GM12878 (cell line): Measurements from ENCODE around the gene ADGRV1. TPM values are rescaled to one million over a fixed set of nuclear protein-coding genes. Genes with fewer than 3 reads are reported as not detected.

Source experiments
- ATAC-seq: fragments of 200-7000 bp; cut with Tn5 transposase; 3 replicates; pipeline ENCODE4 v1.9.1; 2020; ENCODE audit warnings: mild to moderate bottlenecking, moderate library complexity
- BruUV-seq: library from RNA; stranded (reverse); fragments of 400-500 nt; replicated peaks from 2 replicates; lab custom pipeline; 2021; lab: Mats Ljungman, UMichigan
- CTCF ChIA-PET: fragments of 300-600 bp; sonication (Branson Sonifier 250); formaldehyde crosslinking; extraction: SDS; loops from one replicate; lab custom pipeline; 2021; ENCODE audit warnings: inconsistent platforms; lab: Yijun Ruan, JAX
- POLR2A ChIA-PET: fragments of 350-600 bp; formaldehyde crosslinking; extraction: SDS; loops from one replicate; lab custom pipeline; 2021; ENCODE audit warnings: inconsistent platforms; lab: Charles Lee
- RAD21 ChIA-PET: fragments of 300-600 bp; sonication (Branson Sonifier 250); formaldehyde crosslinking; loops from one replicate; lab custom pipeline; 2023; ENCODE audit warnings: antibody characterized with exemption; ENCODE audit not compliant: unreplicated experiment; lab: Charles Lee
- SMC1A ChIA-PET: fragments of 300-600 bp; sonication (Branson Sonifier 250); formaldehyde crosslinking; loops from one replicate; lab custom pipeline; 2023; ENCODE audit not compliant: unreplicated experiment, uncharacterized antibody; lab: Charles Lee
- DNase-seq: peaks from one replicate; pipeline ENCODE4 v3.0.0-alpha.2; 2011; ENCODE audit warnings: low read depth, low spot score
- FAIRE-seq: peaks from 3 replicates; lab custom pipeline; 2011; peaks lifted over from hg19 to GRCh38; lab: Jason Lieb, UNC
- H2AFZ ChIP-seq: 2 replicates; pipeline ENCODE4 v1.6.0; 2011; ENCODE audit warnings: low read depth, low read length, control low read depth; ENCODE audit not compliant: control insufficient read depth
- H3K27ac ChIP-seq: 2 replicates; pipeline ENCODE4 v1.5.1; 2011; ENCODE audit warnings: control low read depth; ENCODE audit not compliant: control insufficient read depth, insufficient read depth
- H3K27me3 ChIP-seq, 2 experiments: replicated peaks in 1 of 2; 2 replicates each; pipeline versions ENCODE4 v1.6.0 to v1.6.1; 2011; ENCODE audit warnings: low read length in 1 of 2; ENCODE audit not compliant: control insufficient read depth in 2 of 2, insufficient read depth in 2 of 2
- H3K36me3 ChIP-seq, 2 experiments: 2 replicates each; pipeline ENCODE4 v1.5.1; 2011; ENCODE audit warnings: low read length in 1 of 2; ENCODE audit not compliant: control insufficient read depth in 2 of 2, insufficient read depth in 2 of 2
- H3K4me1 ChIP-seq: 2 replicates; pipeline ENCODE4 v1.6.1; 2011; ENCODE audit warnings: mild to moderate bottlenecking, low read length, moderate library complexity, mixed read lengths; ENCODE audit not compliant: control insufficient read depth, insufficient read depth
- H3K4me2 ChIP-seq: 2 replicates; pipeline ENCODE4 v1.6.0; 2011; ENCODE audit warnings: control low read depth; ENCODE audit not compliant: control insufficient read depth, insufficient read depth
- H3K4me3 ChIP-seq: fragments of 200-600 bp; sonication (generic); 2 replicates; pipeline ENCODE4 v1.5.1; 2016
- H3K79me2 ChIP-seq: 2 replicates; pipeline ENCODE4 v1.6.0; 2011; ENCODE audit warnings: low read length; ENCODE audit not compliant: control insufficient read depth, insufficient read depth
- H3K9ac ChIP-seq: 2 replicates; pipeline ENCODE4 v1.8.0; 2011; ENCODE audit warnings: low read length, control low read depth, mixed read lengths; ENCODE audit not compliant: control insufficient read depth, insufficient read depth
- H3K9me3 ChIP-seq: replicated peaks from 3 replicates; pipeline ENCODE4 v1.5.1; 2011; ENCODE audit warnings: mild to moderate bottlenecking, low read length; ENCODE audit not compliant: control insufficient read depth, insufficient read depth
- H4K20me1 ChIP-seq: 2 replicates; pipeline ENCODE4 v1.6.0; 2011; ENCODE audit not compliant: control insufficient read depth, insufficient read depth
- ASH2L ChIP-seq: fragments of 300-600, 200-600 bp; sonication (generic); IDR thresholded peaks from 2 replicates; pipeline ENCODE4 v1.6.1; 2017; ENCODE audit warnings: low read depth, mild to moderate bottlenecking, borderline replicate concordance
- CUX1 ChIP-seq: IDR thresholded peaks from 2 replicates; pipeline ENCODE4 v1.6.1; 2012; ENCODE audit warnings: improper control_type of control experiment, low read depth, low read length; ENCODE audit not compliant: insufficient replicate concordance
- IRF3 ChIP-seq: fragments of 450-650 bp; IDR thresholded peaks from 2 replicates; pipeline ENCODE4 v1.6.1; 2014; ENCODE audit warnings: mild to moderate bottlenecking
- JUNB ChIP-seq: IDR thresholded peaks from 2 replicates; pipeline ENCODE4 v1.6.1; 2016; ENCODE audit warnings: antibody characterized with exemption, mild to moderate bottlenecking
- MXI1 ChIP-seq: fragments of 150-350 bp; IDR thresholded peaks from 2 replicates; pipeline ENCODE4 v1.6.1; 2011; ENCODE audit warnings: low read depth, mild to moderate bottlenecking, inconsistent platforms, low read length, improper control_type of control experiment
- NKRF ChIP-seq: fragments of 450-650 bp; conservative IDR thresholded peaks from 2 replicates; pipeline ENCODE4 v1.6.1; 2017; ENCODE audit warnings: mild to moderate bottlenecking, moderate library complexity
- RB1 ChIP-seq: fragments of 450-650 bp; formaldehyde crosslinking; IDR thresholded peaks from 2 replicates; pipeline ENCODE4 v1.6.1; 2017; ENCODE audit warnings: mild to moderate bottlenecking, borderline replicate concordance
- RCOR1 ChIP-seq: conservative IDR thresholded peaks from 2 replicates; pipeline ENCODE4 v1.6.1; 2012; ENCODE audit warnings: low read depth, low read length, improper control_type of control experiment
- SIX5 ChIP-seq: IDR thresholded peaks from 2 replicates; pipeline ENCODE4 v1.6.1; 2011; ENCODE audit warnings: mild to moderate bottlenecking, low read depth, low read length, moderate library complexity; ENCODE audit not compliant: severe bottlenecking
- WGBS: methylation state at CpG from one replicate; pipeline ENCODE4 v1.1.6; 2016; ENCODE audit warnings: low lambda C conversion rate; ENCODE audit not compliant: insufficient replicate concordance, insufficient coverage; ENCODE audit errors: missing lambda C conversion rate; 5-methylcytosine and 5-hydroxymethylcytosine counted together
- in situ Hi-C: fragments of 300-500 bp; cut with MboI; formaldehyde crosslinking; loops from 9 replicates; pipeline ENCODE4 v1.14.3; 2018; ENCODE audit warnings: mixed read lengths
- intact Hi-C: fragments of 100-400 bp; cut with micrococcal nuclease; formaldehyde crosslinking; loops from one replicate; pipeline ENCODE4 v1.14.2; 2022; ENCODE audit not compliant: unreplicated experiment
- polyA plus RNA-seq, 11 experiments: library from polyadenylated mRNA; depleted of rRNA in 4 of 11; unstranded in 6 of 11; stranded (reverse) in 5 of 11; fragments of >200 nt; fragmentation: Nextera tagmentation in 4 of 11; fragmentation: Illumina TruSeq in 1 of 11; extraction: Ambion mirVana in 4 of 11; extraction: Trizol in 1 of 11; gene quantifications; 1 replicate in 1 of 11; 2 replicates in 10 of 11; pipeline versions ENCODE4 v1.2.1 to v1.2.3, GENCODE V29; 2011 to 2016; ENCODE audit warnings: inconsistent platforms in 2 of 11, missing spikeins in 2 of 11, low read depth in 1 of 11
- total RNA-seq, 4 experiments: library from RNA; depleted of rRNA in 3 of 4; stranded (reverse); fragments of >200 nt in 3 of 4; fragmentation: Illumina TruSeq in 1 of 4; extraction: Trizol in 1 of 4; gene quantifications; 2 replicates each; pipeline versions ENCODE4 v1.2.1 to v1.2.3, GENCODE V29; 2013 to 2021
- TF ChIP-seq, protein P1 (sequence below): fragments of 450-650 bp; IDR thresholded peaks from 2 replicates; pipeline ENCODE4 v1.6.1; 2016; ENCODE audit warnings: mild to moderate bottlenecking

ADGRV1 gene
- total and polyA plus RNA-seq, 10 of the 15 experiments (the other 5 are each of a cell fraction or from before 2014, with no cell fraction given): 0.04 to 8.1 (median 0.16) TPM; not detected in 1

GRCh38 chr5:90637731-90638130, 79.1 kb downstream of the ADGRV1 start:
- ChIA-PET POLR2A (no interaction called here), SMC1A (interaction anchor here (0.8 to 1.2 kb wide), 2 partner anchors 14 to 24 kb away, joined by 3 read pairs; no protein-coding TSS in a partner anchor), CTCF (interaction anchor here (1.1 kb wide), 1 partner anchor 26 kb away, joined by 3 read pairs; no protein-coding TSS in a partner anchor), RAD21 (no interaction called here)
- Histone ChIP-seq H3K4me2 (no peak overlapping the region), H3K9me3 (no peaks in the 10 kb centered on the region), H4K20me1 (no peaks in the 10 kb centered on the region), H3K4me1 (peaks cover 13% of the 10 kb centered on the region; the same call in 1 of the 2 replicates), H3K36me3 (no peaks in the 10 kb centered on the region), H3K79me2 (no peaks in the 10 kb centered on the region), H2AFZ (no peak overlapping the region), H3K27me3 (no peaks in the 10 kb centered on the region), H3K4me3 (no peak overlapping the region), H3K9ac (no peak overlapping the region), H3K27ac (no peak overlapping the region)
- TF ChIP-seq RCOR1 (no peak), SIX5 (no peak), CUX1 (no peak), ASH2L (no peak), RB1 (no peak), JUNB (no peak), MXI1 (no peak), IRF3 (no peak), NKRF (no peak)
- TF ChIP-seq, protein P1, sequence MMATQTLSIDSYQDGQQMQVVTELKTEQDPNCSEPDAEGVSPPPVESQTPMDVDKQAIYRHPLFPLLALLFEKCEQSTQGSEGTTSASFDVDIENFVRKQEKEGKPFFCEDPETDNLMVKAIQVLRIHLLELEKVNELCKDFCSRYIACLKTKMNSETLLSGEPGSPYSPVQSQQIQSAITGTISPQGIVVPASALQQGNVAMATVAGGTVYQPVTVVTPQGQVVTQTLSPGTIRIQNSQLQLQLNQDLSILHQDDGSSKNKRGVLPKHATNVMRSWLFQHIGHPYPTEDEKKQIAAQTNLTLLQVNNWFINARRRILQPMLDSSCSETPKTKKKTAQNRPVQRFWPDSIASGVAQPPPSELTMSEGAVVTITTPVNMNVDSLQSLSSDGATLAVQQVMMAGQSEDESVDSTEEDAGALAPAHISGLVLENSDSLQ: no peak
- in situ Hi-C loops: no loop called here
- BruUV-seq: no TSS peak
- no peak for FAIRE-seq
- no peak for ATAC-seq
- WGBS: 73% methylated on average over 3 of the region's 3 CpGs
- intact Hi-C loops: no loop called here
- no peak for DNase-seq
